NCI-H2196 (cell line): ENCODE data around the gene NOTCH1.

Experiments
- DNase-seq: peaks from one replicate; lab custom pipeline; 2025; ENCODE audit not compliant: unreplicated experiment; lab: John Stamatoyannopoulos, UW

NOTCH1 gene

DNA sequence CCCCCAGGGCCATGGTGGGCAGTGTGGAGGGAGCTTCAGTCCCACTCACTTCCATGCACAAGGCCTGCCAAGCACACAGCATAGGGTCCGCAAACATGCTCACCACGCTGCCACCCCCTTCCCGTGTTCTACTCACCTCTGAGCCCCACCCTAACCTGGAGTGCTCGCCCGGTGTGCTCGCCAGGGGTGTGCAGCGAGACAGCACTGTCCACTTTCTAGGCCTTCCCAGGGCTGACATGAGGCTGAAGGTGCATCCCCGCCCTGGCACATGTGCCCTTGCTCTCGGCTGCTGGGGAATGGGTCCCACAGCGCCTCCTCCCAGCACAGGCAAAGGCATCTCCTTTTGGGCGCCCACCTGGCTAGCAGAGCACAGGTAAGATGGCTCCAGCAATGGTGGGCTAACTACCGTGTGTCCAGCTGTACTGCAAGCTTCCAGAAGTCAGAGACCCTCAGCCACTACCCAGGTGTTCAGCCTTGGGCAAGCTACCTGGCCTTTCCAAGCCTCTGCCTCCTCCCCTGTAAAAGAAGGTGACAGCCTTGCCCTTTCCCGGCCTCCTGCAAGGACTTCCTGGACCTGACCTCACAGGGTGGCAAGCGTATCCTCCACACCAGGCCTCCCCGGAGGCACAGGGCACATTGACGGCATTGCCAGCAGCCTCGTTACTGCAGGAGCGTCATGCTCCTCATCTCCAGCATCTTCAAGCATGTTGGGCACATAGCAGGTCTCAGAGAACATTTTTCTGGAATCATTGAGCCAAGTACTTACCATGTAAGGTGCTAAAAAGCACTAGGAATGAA, 58.8 kb downstream of the NOTCH1 start:
- no peak for DNase-seq

DNA sequence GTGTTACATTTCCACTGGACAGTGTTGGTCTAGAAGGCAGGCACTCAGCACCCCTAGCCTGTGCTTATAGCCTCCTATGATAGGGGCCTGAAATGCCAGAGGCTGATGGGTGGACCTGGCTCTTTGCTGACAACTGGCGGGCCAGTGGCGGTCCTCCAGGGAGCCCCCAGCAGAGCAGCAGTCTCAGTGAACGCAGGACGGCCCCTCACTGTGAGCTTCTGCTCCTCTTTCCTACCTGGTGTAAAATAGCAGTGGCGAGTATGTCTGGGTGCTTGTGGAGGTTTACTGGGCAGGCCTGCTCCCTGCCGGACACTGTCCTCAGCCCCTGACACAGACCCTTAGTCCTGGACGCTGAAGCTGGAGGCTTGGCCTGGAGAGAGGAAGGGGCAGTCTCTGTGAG, 59.7 kb downstream of the NOTCH1 start:
- no peak for DNase-seq

- DNase-seq = peak; percentile 75
These were observed 60.5 kb downstream of the NOTCH1 start for GRCh38 chr9:136485049-136486045.

DNA sequence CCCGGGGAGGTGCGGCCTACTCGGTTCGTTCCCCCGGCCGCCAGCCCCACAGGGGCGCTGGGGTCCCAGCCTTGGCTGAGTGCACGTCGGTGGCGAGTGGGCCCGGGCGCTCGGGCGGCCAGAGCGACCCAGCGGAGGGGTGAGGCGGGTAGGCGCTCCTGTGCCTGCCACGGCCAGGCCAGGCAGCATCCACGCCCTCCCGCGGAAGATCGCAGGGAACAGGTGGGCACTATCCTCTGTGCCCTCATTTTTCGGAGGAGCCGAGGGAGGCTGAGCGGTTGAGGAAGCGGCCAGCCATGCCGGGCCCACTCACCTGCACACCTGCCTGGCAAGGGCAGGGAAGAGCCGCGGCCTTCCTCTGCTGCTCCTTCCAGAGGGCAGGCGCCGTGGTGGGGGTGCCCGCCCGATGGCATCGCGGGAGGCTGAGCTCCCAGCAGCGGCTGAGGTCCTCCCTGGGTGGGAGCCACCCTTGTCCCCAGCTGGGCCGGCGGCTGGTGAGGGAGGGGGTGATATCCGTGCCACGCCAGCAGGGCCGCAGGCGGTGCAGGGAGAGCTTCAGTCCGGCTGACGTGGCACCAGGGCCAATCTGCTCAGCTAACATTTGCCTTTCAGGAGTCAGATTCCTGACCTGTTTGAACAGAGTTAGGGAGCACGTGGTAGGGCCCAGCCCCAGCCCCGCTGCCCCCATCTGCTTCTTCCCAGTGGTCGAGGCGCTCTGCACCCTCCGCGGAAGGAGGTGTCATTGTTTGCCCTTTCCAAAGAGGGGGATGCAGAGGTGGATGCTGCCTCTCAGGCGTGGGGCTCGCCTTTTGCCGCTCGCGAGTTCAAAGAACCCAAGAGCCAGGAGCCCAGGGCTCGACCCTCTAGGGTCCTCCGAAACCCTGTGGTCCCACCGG, 61.4 kb downstream of the NOTCH1 start:
- DNase-seq = peak; percentile 29

- DNase-seq = peak; percentile 97
These were observed 62.2 kb downstream of the NOTCH1 start for GRCh38 chr9:136483589-136484152.

- peak; percentile 99 for DNase-seq
These were observed 62.9 kb downstream of the NOTCH1 start, which contains the start of gene SEC16A for GRCh38 chr9:136482793-136483588. TSS of gene SEC16A (minus strand) at chr9:136483040. CDS start at chr9:136477615, 5,425 bp downstream.

DNA sequence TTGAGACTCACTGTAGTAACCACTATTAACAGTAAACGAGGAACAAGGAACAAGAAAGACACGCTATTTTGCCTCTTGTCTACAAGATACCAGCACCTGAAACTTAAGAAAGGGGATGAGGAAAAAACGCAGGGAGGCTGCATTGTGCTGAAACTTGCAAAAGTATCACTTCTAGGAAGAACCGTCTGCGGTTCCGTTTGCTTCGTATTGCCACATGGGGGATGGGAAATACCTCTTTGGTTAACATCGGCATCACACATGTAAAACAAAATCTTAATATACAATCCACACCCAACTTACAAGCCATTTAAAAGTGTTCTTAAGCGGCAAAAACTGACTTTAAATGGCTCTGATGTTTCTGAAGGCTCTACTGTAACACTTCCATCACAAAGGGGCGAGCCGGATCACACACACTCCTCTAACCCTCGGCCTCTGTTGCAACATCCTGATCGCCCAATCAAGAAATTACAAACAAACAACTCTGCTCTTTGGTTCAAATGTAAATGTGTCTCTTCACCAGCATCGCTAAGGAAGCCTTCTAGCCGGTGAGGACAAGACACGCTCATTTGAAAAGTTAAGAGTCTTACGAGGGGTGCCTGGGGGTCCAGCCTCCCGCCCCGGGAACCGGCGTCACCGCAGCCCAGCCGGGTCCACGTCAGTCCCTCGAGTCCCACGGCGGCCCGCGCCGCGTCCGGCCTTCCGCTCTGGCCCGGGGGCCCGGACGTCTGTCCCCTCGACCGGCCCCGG, 63.6 kb downstream of the NOTCH1 start:
- no peak for DNase-seq

DNA sequence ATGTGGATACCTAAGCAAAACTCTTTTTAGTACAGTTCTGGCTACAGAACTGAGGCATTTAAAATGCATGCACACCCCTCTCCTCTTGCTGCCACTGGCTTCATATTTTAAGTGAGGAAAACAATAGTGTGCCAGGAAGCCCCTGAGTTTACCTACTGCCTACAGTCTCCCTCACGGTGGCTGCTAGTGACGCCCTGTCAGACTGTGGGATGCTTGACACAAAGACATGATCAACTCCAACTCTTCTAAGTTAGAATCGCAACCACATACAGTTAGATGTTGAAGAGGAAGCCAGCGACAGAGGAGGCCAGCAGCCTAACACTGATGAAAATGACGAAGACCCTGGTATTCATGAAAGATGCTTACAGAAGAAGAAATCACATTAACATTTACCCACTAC, 64.3 kb downstream of the NOTCH1 start:
- DNase-seq = no peak

GRCh38 chr9:136476369-136477150, 69.3 kb downstream of the NOTCH1 start:
- DNase-seq = no peak

DNA sequence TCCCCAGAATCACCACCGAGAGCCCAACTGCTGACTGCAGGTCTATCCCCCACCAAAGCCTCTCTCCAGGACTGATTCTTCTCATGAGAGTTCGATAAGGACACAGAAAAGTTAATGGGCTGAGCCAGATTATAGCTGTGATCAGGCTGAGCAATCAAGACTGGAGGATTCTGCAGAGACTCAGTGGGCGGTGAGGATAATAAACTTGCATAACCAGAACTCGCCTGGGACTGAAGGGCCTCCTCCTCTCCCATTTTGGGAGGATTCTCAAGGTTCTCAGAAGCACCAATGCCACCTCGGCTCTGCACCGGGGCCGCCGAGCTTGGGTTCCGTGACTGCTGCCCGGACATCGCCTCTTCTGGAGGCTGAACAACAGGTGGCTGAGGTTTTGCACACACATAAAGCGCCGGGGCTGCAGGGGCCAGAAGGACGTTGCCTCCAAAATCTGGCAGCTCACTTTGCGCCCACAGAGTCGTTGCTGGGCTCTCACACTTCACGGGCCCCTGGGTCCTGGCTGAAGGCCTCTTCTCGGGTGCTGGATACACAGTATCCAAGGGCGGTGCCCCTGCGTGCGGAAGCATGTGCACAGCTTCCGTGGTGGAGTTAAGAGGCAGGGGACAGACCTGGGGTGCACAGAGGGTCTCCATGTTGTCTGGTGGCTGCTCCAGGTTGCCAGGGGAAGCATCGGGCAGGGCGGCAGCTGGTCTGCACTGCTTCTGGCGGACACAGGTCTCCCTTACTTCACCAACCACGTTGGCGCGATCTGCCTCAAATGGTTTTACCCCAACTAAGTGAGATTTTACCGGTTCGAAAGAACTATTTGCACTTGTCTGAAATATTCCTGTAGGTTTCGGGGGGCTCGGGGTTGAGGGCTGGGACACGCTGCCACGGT, 70.6 kb downstream of the NOTCH1 start:
- no peak for DNase-seq

DNA sequence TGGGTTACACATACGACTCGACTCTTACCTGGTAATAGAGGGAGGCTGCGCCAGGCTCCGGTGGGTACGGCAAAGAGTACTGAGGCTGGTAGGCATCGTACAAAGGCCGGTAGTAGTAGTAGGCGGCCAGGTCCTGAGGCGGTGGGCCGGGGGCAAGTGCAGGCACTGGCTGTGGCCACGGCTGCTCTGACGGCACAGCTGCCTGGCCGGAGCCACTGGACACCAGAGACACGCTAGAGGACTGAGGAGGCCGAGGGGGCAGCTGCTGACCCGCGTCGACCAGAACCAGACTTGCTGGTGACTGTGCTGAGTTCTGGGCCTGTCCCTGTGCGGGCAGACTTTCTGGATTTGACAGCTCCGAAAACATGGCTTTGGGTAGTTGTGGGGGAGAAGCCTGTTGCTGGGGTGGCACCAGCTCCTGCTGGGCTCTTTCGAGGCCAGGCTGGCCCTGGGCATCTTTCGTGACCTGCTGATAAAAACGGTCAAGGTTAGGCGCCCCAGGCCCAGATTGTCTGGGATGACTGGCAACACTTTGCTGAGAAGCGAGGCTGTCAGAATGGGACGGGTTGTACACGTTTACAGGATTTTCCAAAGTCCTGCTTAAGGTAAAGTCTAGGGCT, 71.7 kb downstream of the NOTCH1 start:
- DNase-seq = no peak

DNA sequence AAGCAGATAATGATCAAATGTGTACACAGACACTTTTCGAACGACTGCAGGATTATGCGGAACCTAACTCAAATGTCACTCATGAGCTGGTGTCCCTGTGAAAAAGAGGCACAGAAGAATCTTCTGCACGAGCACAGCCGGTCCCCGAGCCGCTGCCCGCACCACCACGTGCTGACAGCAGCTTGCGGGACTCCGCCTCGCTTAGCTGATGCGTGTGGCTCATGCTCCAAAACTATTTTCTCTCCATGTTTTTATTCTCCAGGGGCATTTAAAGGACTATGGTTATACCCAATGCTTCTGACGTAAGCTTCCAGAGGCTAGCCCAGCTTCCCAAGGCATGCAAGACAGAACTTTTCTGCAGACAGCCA, 72.5 kb downstream of the NOTCH1 start:
- no peak for DNase-seq

DNA sequence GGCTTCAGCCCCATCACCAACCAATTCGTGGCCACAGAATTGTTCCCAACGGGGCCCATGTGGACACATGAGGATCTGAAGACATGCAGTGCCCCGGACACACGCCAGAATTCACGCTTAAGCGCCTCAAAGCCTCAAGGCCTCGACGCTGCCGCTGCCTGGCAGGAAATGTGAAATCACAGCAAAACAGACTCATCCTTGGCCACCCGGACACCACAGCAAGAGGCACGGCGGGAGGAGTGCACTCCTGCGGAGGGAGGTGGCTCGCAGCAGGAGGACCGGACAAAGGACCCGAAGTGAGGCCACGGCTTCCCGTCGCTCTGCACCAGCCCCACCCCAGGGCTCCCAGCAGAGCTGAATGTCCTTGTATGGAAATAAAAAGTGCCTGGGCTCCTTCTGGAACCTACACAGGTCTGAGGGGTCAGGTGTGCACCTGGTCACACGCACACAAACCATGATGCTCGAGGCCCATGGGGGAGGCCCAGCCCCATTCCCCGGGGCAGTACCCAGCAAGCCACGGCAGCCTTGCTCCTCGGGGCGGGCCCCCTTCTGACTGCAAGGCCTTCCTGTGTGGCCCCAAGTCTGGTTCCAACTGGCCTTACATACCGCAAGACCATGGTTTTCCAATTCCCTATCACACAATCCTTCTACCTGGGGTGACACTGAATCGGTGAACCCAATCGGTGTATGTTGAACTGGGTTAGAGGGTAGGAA, 73.1 kb downstream of the NOTCH1 start:
- DNase-seq = no peak

DNA sequence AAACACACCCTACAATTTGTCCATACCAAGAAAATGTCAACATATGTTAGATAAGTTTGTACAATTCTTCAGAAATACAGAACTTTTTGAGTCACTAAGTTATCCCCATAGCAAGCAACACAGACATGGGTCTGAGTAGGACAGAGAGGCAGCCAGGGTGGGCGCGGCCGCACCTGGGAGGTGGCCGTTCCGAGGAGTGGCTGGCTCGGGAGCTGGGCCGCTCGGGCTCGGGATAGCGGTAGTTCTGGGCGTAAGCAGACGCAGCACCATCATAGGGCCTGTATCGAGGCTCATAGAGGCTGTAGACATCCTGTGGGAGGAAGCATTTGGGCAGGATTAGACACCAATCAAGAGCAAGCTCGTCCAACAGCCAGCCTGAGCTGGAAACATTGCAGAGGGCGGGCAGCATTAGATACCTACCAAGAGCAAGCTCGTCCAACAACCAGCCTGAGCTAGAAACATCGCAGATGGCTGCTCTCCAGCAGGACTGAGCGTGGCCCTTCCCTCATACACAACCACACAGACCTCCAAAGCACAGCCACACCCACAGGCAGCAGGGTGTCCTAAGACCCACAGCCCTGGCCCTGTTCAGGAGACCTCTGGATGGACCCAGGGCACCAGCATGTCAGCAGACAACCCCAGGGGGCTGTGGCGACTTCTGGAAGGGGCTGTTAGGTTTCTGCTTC, 73.9 kb downstream of the NOTCH1 start:
- DNase-seq = no peak

DNA sequence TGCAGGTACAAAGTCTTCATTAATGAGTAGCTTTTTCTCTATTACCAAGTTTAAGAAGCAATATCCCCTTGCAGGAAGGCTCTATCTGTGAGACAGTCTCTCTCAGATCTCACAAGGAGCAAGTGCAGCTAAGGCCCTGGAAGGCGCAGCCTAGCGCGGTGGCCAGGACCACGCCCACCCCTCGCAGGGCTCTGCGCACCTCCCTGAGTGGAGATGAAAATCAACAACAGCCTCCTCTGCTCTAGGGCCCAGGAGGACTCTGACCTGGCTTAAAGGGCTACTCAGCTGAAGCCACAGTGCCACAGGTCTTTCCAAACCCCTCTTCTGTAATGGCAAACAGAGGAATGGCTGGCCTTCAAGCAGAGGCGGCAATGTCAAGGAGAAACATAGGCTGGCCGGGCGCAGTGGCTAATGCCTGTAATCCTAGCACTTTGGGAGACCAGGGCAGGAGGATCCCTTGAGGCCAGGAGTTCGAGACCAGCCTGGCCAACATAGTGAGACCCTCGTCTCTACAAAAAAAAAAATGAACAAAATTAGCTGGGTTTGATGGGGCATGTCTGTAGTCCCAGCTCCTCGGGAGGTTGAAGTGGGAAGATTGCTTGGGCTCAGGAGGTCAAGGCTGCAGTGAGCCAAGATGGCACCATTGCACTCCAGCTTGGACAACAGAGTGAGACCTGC, 74.9 kb downstream of the NOTCH1 start:
- DNase-seq = no peak
